Fibroblast of the aortic adventitia (primary cell): ENCODE results near the gene ENO2. TPM values are rescaled to one million over a fixed set of nuclear protein-coding genes. Genes with fewer than 3 reads are reported as not detected.

Experiments
- DNase-seq: peaks from one replicate; pipeline ENCODE4 v3.0.0-alpha.2; 2010; ENCODE audit warnings: low read depth
- H3K4me3 ChIP-seq: 2 replicates; pipeline ENCODE4 v1.5.1; 2011; ENCODE audit warnings: low read depth, mild to moderate bottlenecking, control low read depth, low read length, moderate library complexity
- CTCF ChIP-seq: IDR thresholded peaks from 2 replicates; pipeline ENCODE4 v1.5.1; 2011; ENCODE audit warnings: mild to moderate bottlenecking, low read length, control low read depth, inconsistent platforms; ENCODE audit not compliant: insufficient read depth
- small RNA-seq: library from RNA; depleted of rRNA; stranded (forward); fragments of <200 nt; gene quantifications from one replicate; pipeline ENCODE3, GENCODE V24; 2012
- total RNA-seq: library from RNA; depleted of rRNA; stranded (reverse); fragments of >200 nt; gene quantifications from 2 replicates; pipeline ENCODE4 v1.2.3, GENCODE V29; 2012; ENCODE audit warnings: low replicate concordance

The ENO2 gene
- total RNA-seq, 1 donor, result 12.7 TPM

- TF ChIP-seq CTCF, result no peak
- H3K4me3 ChIP-seq, result no peak overlapping the region
- DNase-seq, result no peak
Measured at GRCh38 chr12:6966351-6966750, 52.0 kb downstream of the ENO2 start.

GRCh38 chr12:6967651-6968100, 53.3 kb downstream of the ENO2 start:
- no peak for TF ChIP-seq CTCF
- no peak overlapping the region for H3K4me3 ChIP-seq
- no peak for DNase-seq

GRCh38 chr12:6968426-6968825, 54.0 kb downstream of the ENO2 start:
- no peak for TF ChIP-seq CTCF
- H3K4me3 ChIP-seq, result no peak overlapping the region

GRCh38 chr12:6970096-6970527, 55.7 kb downstream of the ENO2 start:
- H3K4me3 ChIP-seq, result peak overlapping the region; percentile 95
- DNase-seq, result no peak

More at GRCh38 chr12:6968426-6968825, 54.0 kb downstream of the ENO2 start:
- no peak for DNase-seq

More at GRCh38 chr12:6970096-6970527, 55.7 kb downstream of the ENO2 start:
- no peak for TF ChIP-seq CTCF

Small RNAs within 50 kb of the gene (small RNA-seq; reads per million reads assigned to genes)
- 2.9 reads per million, percentile 79 among the genes with 10 or more reads in this experiment for gene MIR141
- 5.3 reads per million, percentile 89 among the genes with 10 or more reads in this experiment for gene MIR200C
- not detected for gene RNU7-1
- gene SCARNA12, result 2.8 reads per million, percentile 79 among the genes with 10 or more reads in this experiment

Other genes starting within 250 kb of the ENO2 start
- 17.7 and 29.5 TPM in 2 replicates for gene ZNF384, start 225.2 kb upstream of the ENO2 start, total RNA-seq
- gene PIANP, start 213.8 kb upstream of the ENO2 start, total RNA-seq, result 0.45 TPM in 1 of 2 replicates, not detected in the other
- gene COPS7A, start 190.5 kb upstream of the ENO2 start, total RNA-seq, result 71.1 and 86.0 TPM in 2 replicates
- gene MLF2, start 161.4 kb upstream of the ENO2 start, total RNA-seq, result 29.5 and 104 TPM in 2 replicates
- 61.6 and 575 TPM in 2 replicates for gene PTMS, start 148.2 kb upstream of the ENO2 start, total RNA-seq
- 0.16 TPM in 1 of 2 replicates, not detected in the other for gene LAG3, start 142.1 kb upstream of the ENO2 start, total RNA-seq
- gene CD4, start 125.1 kb upstream of the ENO2 start, total RNA-seq, result 1.6 TPM in 1 of 2 replicates, not detected in the other
- 2.6 and 3.5 TPM in 2 replicates for gene GPR162, start 92.8 kb upstream of the ENO2 start, total RNA-seq
- gene P3H3, start 86.2 kb upstream of the ENO2 start, total RNA-seq, result 53.9 and 188 TPM in 2 replicates
- gene GNB3, start 73.7 kb upstream of the ENO2 start, total RNA-seq, result 3.4 TPM in 2 replicates
- 23.5 TPM in 1 of 2 replicates, not detected in the other for gene CDCA3, start 63.3 kb upstream of the ENO2 start, total RNA-seq
- gene USP5, start 62.4 kb upstream of the ENO2 start, total RNA-seq, result 84.0 and 140 TPM in 2 replicates
- gene TPI1, start 47.0 kb upstream of the ENO2 start, total RNA-seq, result 183 and 680 TPM in 2 replicates
- 3.3 and 8.0 TPM in 2 replicates for gene SPSB2, start 41.3 kb upstream of the ENO2 start, total RNA-seq
- gene LRRC23, start 9.8 kb upstream of the ENO2 start, total RNA-seq, result 7.0 and 62.6 TPM in 2 replicates
- 13.6 and 13.8 TPM in 2 replicates for gene ATN1, start 13.4 kb downstream of the ENO2 start, total RNA-seq
- not detected in 2 replicates for gene RNU7-1, start 29.2 kb downstream of the ENO2 start, total RNA-seq
- 100 and 156 TPM in 2 replicates for gene C12orf57, start 29.4 kb downstream of the ENO2 start, total RNA-seq
- not detected in 2 replicates for gene PTPN6, start 36.8 kb downstream of the ENO2 start, total RNA-seq
- gene PHB2, start 56.1 kb downstream of the ENO2 start, total RNA-seq, result 71.5 and 181 TPM in 2 replicates
- 26.0 and 26.8 TPM in 2 replicates for gene EMG1, start 56.3 kb downstream of the ENO2 start, total RNA-seq
- gene LPCAT3, start 103.9 kb downstream of the ENO2 start, total RNA-seq, result 5.7 and 10.6 TPM in 2 replicates
- 516 and 790 TPM in 2 replicates for gene C1S, start 146.1 kb downstream of the ENO2 start, total RNA-seq
- 237 and 528 TPM in 2 replicates for gene C1R, start 177.9 kb downstream of the ENO2 start, total RNA-seq
- gene C1RL, start 194.6 kb downstream of the ENO2 start, total RNA-seq, result 39.2 and 50.6 TPM in 2 replicates
- gene RBP5, start 214.3 kb downstream of the ENO2 start, total RNA-seq, result not detected in 2 replicates
- 10.9 and 13.6 TPM in 2 replicates for gene CLSTN3, start 215.8 kb downstream of the ENO2 start, total RNA-seq